ENCODE data around the gene TREML2. TPM values are rescaled to one million over a fixed set of nuclear protein-coding genes. Genes with fewer than 3 reads are reported as not detected.

The TREML2 gene
- polyA plus RNA-seq, 1 of the 3 experiments (the other 2 are of a cell fraction): not detected

DNA sequence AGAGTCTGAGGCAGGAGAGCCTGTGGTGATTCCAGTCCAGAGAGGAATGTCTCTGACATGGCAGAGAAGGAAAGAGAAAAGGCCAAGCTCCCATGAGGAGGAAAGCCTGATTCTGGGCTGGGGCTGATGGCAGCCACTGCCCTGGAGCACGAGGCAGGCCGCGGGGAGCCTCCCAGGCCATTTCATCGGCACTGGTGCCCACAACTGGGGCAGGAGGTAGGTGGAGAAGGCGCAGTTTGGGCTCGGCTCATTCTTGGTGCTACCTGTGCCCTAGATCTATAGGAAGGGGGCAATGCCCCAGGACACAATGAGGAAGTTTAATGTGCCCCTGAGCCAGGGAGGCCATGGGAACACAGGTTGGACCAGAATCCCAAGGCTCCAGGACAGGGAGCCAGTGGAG lies 44.2 kb downstream of the TREML2 start (continued):
- TF ChIP-seq, protein P1, sequence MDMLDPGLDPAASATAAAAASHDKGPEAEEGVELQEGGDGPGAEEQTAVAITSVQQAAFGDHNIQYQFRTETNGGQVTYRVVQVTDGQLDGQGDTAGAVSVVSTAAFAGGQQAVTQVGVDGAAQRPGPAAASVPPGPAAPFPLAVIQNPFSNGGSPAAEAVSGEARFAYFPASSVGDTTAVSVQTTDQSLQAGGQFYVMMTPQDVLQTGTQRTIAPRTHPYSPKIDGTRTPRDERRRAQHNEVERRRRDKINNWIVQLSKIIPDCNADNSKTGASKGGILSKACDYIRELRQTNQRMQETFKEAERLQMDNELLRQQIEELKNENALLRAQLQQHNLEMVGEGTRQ (IDR thresholded peaks at IDR 0.05; ENCODE audit: borderline replicate concordance, low read depth, low read length): no peak
- TF ChIP-seq RXRA (IDR thresholded peaks at IDR 0.05; ENCODE audit: borderline replicate concordance, low read depth) (no peak), FOSL2 (IDR thresholded peaks at IDR 0.05; ENCODE audit: borderline replicate concordance, low read depth) (no peak), FOXJ3 (CRISPR knock-in tag; IDR thresholded peaks at IDR 0.05) (no peak), NRF1 (IDR thresholded peaks at IDR 0.05; ENCODE audit: low read depth, low read length) (no peak), TCF12 (IDR thresholded peaks at IDR 0.05) (no peak)
- TF ChIP-seq, protein P2, sequence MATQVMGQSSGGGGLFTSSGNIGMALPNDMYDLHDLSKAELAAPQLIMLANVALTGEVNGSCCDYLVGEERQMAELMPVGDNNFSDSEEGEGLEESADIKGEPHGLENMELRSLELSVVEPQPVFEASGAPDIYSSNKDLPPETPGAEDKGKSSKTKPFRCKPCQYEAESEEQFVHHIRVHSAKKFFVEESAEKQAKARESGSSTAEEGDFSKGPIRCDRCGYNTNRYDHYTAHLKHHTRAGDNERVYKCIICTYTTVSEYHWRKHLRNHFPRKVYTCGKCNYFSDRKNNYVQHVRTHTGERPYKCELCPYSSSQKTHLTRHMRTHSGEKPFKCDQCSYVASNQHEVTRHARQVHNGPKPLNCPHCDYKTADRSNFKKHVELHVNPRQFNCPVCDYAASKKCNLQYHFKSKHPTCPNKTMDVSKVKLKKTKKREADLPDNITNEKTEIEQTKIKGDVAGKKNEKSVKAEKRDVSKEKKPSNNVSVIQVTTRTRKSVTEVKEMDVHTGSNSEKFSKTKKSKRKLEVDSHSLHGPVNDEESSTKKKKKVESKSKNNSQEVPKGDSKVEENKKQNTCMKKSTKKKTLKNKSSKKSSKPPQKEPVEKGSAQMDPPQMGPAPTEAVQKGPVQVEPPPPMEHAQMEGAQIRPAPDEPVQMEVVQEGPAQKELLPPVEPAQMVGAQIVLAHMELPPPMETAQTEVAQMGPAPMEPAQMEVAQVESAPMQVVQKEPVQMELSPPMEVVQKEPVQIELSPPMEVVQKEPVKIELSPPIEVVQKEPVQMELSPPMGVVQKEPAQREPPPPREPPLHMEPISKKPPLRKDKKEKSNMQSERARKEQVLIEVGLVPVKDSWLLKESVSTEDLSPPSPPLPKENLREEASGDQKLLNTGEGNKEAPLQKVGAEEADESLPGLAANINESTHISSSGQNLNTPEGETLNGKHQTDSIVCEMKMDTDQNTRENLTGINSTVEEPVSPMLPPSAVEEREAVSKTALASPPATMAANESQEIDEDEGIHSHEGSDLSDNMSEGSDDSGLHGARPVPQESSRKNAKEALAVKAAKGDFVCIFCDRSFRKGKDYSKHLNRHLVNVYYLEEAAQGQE (IDR thresholded peaks at IDR 0.05; ENCODE audit: low read depth, low read length): no peak

DNA sequence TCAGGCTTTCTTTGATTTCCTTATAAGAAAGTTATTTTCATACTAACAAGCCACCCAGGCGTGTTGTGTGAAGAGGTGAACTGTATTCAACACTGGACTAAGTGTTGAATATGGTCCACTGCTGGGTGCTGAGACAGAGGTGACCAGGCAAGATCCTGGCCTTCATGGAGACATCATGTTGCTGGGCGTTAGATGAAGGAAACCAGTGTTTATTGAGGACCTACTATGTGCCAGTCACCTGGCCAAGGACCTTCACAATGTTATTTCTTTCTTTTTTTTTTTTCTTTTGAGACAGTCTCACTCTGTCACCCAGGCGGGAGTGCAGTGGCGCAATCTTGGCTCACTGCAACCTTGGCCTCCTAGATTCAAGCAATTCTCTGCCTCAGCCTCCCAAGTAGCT lies 44.9 kb downstream of the TREML2 start:
- no peaks in the 10 kb centered on the region for H3K9me2 ChIP-seq
- no peaks in the 10 kb centered on the region for H3K9me3 ChIP-seq
- 48% methylated on average over 4 of the region's 4 CpGs for WGBS (ENCODE audit: low lambda C conversion rate)
- H3K4me2 ChIP-seq: no peak overlapping the region
- no peak overlapping the region for H3K27ac ChIP-seq (ENCODE audit: low read depth in 2 of 2, low read length in 1 of 2)
- H4K20me1 ChIP-seq (ENCODE audit: insufficient read depth): no peaks in the 10 kb centered on the region
- no peak overlapping the region for H3K4me3 ChIP-seq (ENCODE audit: low read depth in 2 of 2, low read length in 1 of 2)
- H3K9ac ChIP-seq: no peak overlapping the region
- ChIA-PET CTCF (interaction anchor here (0.7 kb wide), 1 partner anchor 214 kb away, joined by 3 read pairs; no protein-coding TSS in a partner anchor), POLR2A (no interaction called here)
- H2AFZ ChIP-seq (ENCODE audit: low read depth): no peak overlapping the region
- TF ChIP-seq NRF1 (IDR thresholded peaks at IDR 0.05; ENCODE audit: low read depth, low read length) (no peak), YY1 (IDR thresholded peaks at IDR 0.05; ENCODE audit: low read depth) (no peak), RXRA (IDR thresholded peaks at IDR 0.05; ENCODE audit: borderline replicate concordance, low read depth) (no peak), TEAD4 (IDR thresholded peaks at IDR 0.05; ENCODE audit: borderline replicate concordance, insufficient read depth) (no peak)
- no peak for DNase-seq
- H3K27me3 ChIP-seq (ENCODE audit: insufficient read depth): no peaks in the 10 kb centered on the region
- H3K36me3 ChIP-seq (replicated peaks in 1 of 2; ENCODE audit: control insufficient read depth in 1 of 2, insufficient read depth in 2 of 2, low read length in 1 of 2): no peaks in the 10 kb centered on the region
- H3K79me2 ChIP-seq (ENCODE audit: insufficient read depth): no peaks in the 10 kb centered on the region
- no peaks in the 10 kb centered on the region for H3K4me1 ChIP-seq (ENCODE audit: control insufficient read depth in 1 of 2, insufficient read depth in 2 of 2, low read depth in 1 of 2, low read length in 1 of 2)
- H3F3A ChIP-seq (replicated peaks; ENCODE audit: insufficient read depth): no peaks in the 10 kb centered on the region

DNA sequence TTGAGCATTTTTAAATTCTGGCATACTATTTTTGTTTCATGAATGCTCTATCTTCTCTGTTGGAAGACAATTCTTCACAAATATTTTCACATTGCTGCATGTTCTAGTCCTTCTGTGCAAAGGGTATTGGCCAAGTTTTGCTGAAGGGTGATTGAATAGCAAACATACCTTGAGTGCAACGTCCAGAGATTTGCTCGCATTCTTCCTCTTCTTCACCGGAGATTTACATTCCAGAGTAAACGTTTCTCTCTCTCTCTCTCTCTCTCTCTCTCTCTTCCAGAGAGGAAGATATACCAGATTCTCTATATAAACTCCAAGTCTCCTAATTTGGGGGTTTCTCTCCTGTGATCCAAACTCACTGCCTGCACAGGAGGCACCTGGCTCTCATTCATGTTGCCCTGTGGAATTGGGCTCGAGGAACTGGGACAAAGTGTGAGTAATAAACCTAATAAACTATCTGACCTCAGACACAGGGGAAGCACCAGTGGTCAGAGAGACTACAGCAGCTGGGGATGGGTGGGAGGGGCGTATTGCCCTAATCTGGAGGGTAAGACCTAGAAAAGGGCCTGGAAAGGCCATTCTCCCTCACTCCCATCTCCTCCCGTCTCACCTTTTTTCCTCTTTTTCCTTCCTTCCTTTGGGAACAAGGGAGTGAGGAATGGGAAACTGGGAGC lies 45.7 kb downstream of the TREML2 start:
- ChIA-PET CTCF (interaction anchor here (0.7 kb wide), 1 partner anchor 215 kb away, joined by 3 read pairs; no protein-coding TSS in a partner anchor), POLR2A (no interaction called here)
- 47% methylated on average over 7 of the region's 7 CpGs for WGBS (ENCODE audit: low lambda C conversion rate)
- Histone ChIP-seq H3K9me3 (no peaks in the 10 kb centered on the region), H3K4me3 (ENCODE audit: low read depth in 2 of 2, low read length in 1 of 2) (no peak overlapping the region), H3F3A (replicated peaks; ENCODE audit: insufficient read depth) (no peaks in the 10 kb centered on the region), H3K27me3 (ENCODE audit: insufficient read depth) (no peaks in the 10 kb centered on the region), H3K9ac (no peak overlapping the region), H3K4me2 (no peak overlapping the region), H3K79me2 (ENCODE audit: insufficient read depth) (no peaks in the 10 kb centered on the region), H4K20me1 (ENCODE audit: insufficient read depth) (no peaks in the 10 kb centered on the region), H2AFZ (ENCODE audit: low read depth) (no peak overlapping the region), H3K9me2 (no peaks in the 10 kb centered on the region), H3K4me1 (ENCODE audit: control insufficient read depth in 1 of 2, insufficient read depth in 2 of 2, low read depth in 1 of 2, low read length in 1 of 2) (no peaks in the 10 kb centered on the region), H3K27ac (ENCODE audit: low read depth in 2 of 2, low read length in 1 of 2) (no peak overlapping the region), H3K36me3 (replicated peaks in 1 of 2; ENCODE audit: control insufficient read depth in 1 of 2, insufficient read depth in 2 of 2, low read length in 1 of 2) (no peaks in the 10 kb centered on the region)
- no peak for DNase-seq
- TF ChIP-seq FOXM1 (IDR thresholded peaks at IDR 0.05; ENCODE audit: low read depth): no peak
- no peak for TF ChIP-seq POLR2AphosphoS5 (IDR thresholded peaks at IDR 0.05; ENCODE audit: low read depth, low read length)
- TF ChIP-seq RFX5 (IDR thresholded peaks at IDR 0.05; ENCODE audit: low read length): no peak
- TF ChIP-seq, protein P3, sequence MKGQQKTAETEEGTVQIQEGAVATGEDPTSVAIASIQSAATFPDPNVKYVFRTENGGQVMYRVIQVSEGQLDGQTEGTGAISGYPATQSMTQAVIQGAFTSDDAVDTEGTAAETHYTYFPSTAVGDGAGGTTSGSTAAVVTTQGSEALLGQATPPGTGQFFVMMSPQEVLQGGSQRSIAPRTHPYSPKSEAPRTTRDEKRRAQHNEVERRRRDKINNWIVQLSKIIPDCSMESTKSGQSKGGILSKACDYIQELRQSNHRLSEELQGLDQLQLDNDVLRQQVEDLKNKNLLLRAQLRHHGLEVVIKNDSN (IDR thresholded peaks at IDR 0.05; ENCODE audit: borderline replicate concordance, low read depth): no peak
- TF ChIP-seq TEAD4 (IDR thresholded peaks at IDR 0.05; ENCODE audit: borderline replicate concordance, insufficient read depth): no peak
- TF ChIP-seq GABPA (IDR thresholded peaks at IDR 0.05; ENCODE audit: low read depth): no peak
- no peak for TF ChIP-seq RAD21 (IDR thresholded peaks at IDR 0.05; ENCODE audit: low read length)
- no peak for TF ChIP-seq MEF2A (IDR thresholded peaks at IDR 0.05; ENCODE audit: borderline replicate concordance, low read depth)
- no peak for TF ChIP-seq CHD2 (IDR thresholded peaks at IDR 0.05; ENCODE audit: low read length, partially characterized antibody)
- TF ChIP-seq, protein P4, sequence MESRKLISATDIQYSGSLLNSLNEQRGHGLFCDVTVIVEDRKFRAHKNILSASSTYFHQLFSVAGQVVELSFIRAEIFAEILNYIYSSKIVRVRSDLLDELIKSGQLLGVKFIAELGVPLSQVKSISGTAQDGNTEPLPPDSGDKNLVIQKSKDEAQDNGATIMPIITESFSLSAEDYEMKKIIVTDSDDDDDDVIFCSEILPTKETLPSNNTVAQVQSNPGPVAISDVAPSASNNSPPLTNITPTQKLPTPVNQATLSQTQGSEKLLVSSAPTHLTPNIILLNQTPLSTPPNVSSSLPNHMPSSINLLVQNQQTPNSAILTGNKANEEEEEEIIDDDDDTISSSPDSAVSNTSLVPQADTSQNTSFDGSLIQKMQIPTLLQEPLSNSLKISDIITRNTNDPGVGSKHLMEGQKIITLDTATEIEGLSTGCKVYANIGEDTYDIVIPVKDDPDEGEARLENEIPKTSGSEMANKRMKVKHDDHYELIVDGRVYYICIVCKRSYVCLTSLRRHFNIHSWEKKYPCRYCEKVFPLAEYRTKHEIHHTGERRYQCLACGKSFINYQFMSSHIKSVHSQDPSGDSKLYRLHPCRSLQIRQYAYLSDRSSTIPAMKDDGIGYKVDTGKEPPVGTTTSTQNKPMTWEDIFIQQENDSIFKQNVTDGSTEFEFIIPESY (IDR thresholded peaks at IDR 0.05; ENCODE audit: borderline replicate concordance, low read depth): no peak
- no peak for TF ChIP-seq NRF1 (IDR thresholded peaks at IDR 0.05; ENCODE audit: low read depth, low read length)
